ENCODE results near the gene PCNX1.

Gene PCNX1

GRCh38 chr14:71076462-71077092, 169.3 kb downstream of the PCNX1 start:
- Histone ChIP-seq H3K9me3 (ENCODE audit: control insufficient read depth, insufficient read depth, low read length) (peaks cover 6% of the 10 kb centered on the region; the same call in 1 of the 2 replicates), H3K27ac (ENCODE audit: low read depth, low read length) (no peak overlapping the region), H3K9me2 (replicated peaks; ENCODE audit: control insufficient read depth, low read length) (no peaks in the 10 kb centered on the region), H3K4me2 (ENCODE audit: low read length) (no peak overlapping the region), H3K4me1 (ENCODE audit: control insufficient read depth, low read length) (no peaks in the 10 kb centered on the region), H3K36me3 (ENCODE audit: control insufficient read depth, low read length) (peaks cover 39% of the 10 kb centered on the region), H4K20me1 (ENCODE audit: control insufficient read depth, insufficient read depth, low read depth, low read length) (no peaks in the 10 kb centered on the region), H3K27me3 (ENCODE audit: control insufficient read depth, low read length) (no peaks in the 10 kb centered on the region), H3F3A (ENCODE audit: control insufficient read depth, insufficient read depth) (no peaks in the 10 kb centered on the region), H3K79me2 (ENCODE audit: control insufficient read depth, low read length) (no peaks in the 10 kb centered on the region), H3K4me3 (ENCODE audit: low read length) (no peak overlapping the region)
- TF ChIP-seq EZH2phosphoT487 (IDR thresholded peaks at IDR 0.05; ENCODE audit: borderline replicate concordance, low read length) (no peak), CTCF (IDR thresholded peaks at IDR 0.05; ENCODE audit: low read depth, low read length, poor library complexity, severe bottlenecking) (no peak)

- TF ChIP-seq CTCF (IDR thresholded peaks at IDR 0.05; ENCODE audit: low read depth, low read length, poor library complexity, severe bottlenecking) (no peak), EZH2phosphoT487 (IDR thresholded peaks at IDR 0.05; ENCODE audit: borderline replicate concordance, low read length) (no peak)
Measured at GRCh38 chr14:71078500-71078899, 171.2 kb downstream of the PCNX1 start.

GRCh38 chr14:71086567-71086966, 179.3 kb downstream of the PCNX1 start:
- H3F3A ChIP-seq (ENCODE audit: control insufficient read depth, insufficient read depth), result no peaks in the 10 kb centered on the region
- no peak overlapping the region for H3K27ac ChIP-seq (ENCODE audit: low read depth, low read length)
- H3K36me3 ChIP-seq (ENCODE audit: control insufficient read depth, low read length), result peaks cover 25% of the 10 kb centered on the region
- no peaks in the 10 kb centered on the region for H4K20me1 ChIP-seq (ENCODE audit: control insufficient read depth, insufficient read depth, low read depth, low read length)
- no peaks in the 10 kb centered on the region for H3K9me3 ChIP-seq (ENCODE audit: control insufficient read depth, insufficient read depth, low read length)
- H3K4me1 ChIP-seq (ENCODE audit: control insufficient read depth, low read length), result no peaks in the 10 kb centered on the region
- H3K4me2 ChIP-seq (ENCODE audit: low read length), result no peak overlapping the region
- H3K27me3 ChIP-seq (ENCODE audit: control insufficient read depth, low read length), result no peaks in the 10 kb centered on the region
- H3K9me2 ChIP-seq (replicated peaks; ENCODE audit: control insufficient read depth, low read length), result no peaks in the 10 kb centered on the region
- H3K4me3 ChIP-seq (ENCODE audit: low read length), result no peak overlapping the region
- H3K79me2 ChIP-seq (ENCODE audit: control insufficient read depth, low read length), result no peaks in the 10 kb centered on the region
- TF ChIP-seq CTCF (IDR thresholded peaks at IDR 0.05; ENCODE audit: low read depth, low read length, poor library complexity, severe bottlenecking) (no peak), EZH2phosphoT487 (IDR thresholded peaks at IDR 0.05; ENCODE audit: borderline replicate concordance, low read length) (no peak)

More at GRCh38 chr14:71078500-71078899, 171.2 kb downstream of the PCNX1 start:
- H3K27me3 ChIP-seq (ENCODE audit: control insufficient read depth, low read length), result no peaks in the 10 kb centered on the region
- H3K9me3 ChIP-seq (ENCODE audit: control insufficient read depth, insufficient read depth, low read length), result peaks cover 6% of the 10 kb centered on the region; the same call in 1 of the 2 replicates
- H3F3A ChIP-seq (ENCODE audit: control insufficient read depth, insufficient read depth), result no peaks in the 10 kb centered on the region
- no peak overlapping the region for H3K27ac ChIP-seq (ENCODE audit: low read depth, low read length)
- no peaks in the 10 kb centered on the region for H3K4me1 ChIP-seq (ENCODE audit: control insufficient read depth, low read length)
- no peaks in the 10 kb centered on the region for H3K79me2 ChIP-seq (ENCODE audit: control insufficient read depth, low read length)
- no peaks in the 10 kb centered on the region for H4K20me1 ChIP-seq (ENCODE audit: control insufficient read depth, insufficient read depth, low read depth, low read length)
- H3K36me3 ChIP-seq (ENCODE audit: control insufficient read depth, low read length), result peaks cover 39% of the 10 kb centered on the region
- H3K4me2 ChIP-seq (ENCODE audit: low read length), result no peak overlapping the region
- H3K4me3 ChIP-seq (ENCODE audit: low read length), result no peak overlapping the region
- H3K9me2 ChIP-seq (replicated peaks; ENCODE audit: control insufficient read depth, low read length), result no peaks in the 10 kb centered on the region

All from DOHH2 (cell line).